ENCODE data around the gene ARHGEF38.

The ARHGEF38 gene, protein sequence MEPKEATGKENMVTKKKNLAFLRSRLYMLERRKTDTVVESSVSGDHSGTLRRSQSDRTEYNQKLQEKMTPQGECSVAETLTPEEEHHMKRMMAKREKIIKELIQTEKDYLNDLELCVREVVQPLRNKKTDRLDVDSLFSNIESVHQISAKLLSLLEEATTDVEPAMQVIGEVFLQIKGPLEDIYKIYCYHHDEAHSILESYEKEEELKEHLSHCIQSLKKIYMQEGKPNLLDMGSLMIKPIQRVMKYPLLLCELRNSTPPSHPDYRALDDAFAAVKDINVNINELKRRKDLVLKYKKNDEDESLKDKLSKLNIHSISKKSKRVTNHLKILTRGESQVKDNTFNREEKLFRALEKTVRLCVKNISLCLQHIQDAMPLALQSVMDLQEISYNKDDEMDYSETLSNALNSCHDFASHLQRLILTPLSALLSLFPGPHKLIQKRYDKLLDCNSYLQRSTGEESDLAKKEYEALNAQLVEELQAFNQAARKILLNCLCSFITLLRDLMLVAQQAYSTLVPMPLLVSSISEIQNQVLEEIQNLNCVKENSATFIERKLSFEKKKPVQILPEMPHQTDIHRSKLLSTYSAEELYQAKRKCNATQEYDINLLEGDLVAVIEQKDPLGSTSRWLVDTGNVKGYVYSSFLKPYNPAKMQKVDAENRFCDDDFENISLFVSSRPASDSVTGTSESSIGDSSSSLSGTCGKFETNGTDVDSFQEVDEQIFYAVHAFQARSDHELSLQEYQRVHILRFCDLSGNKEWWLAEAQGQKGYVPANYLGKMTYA

DNA sequence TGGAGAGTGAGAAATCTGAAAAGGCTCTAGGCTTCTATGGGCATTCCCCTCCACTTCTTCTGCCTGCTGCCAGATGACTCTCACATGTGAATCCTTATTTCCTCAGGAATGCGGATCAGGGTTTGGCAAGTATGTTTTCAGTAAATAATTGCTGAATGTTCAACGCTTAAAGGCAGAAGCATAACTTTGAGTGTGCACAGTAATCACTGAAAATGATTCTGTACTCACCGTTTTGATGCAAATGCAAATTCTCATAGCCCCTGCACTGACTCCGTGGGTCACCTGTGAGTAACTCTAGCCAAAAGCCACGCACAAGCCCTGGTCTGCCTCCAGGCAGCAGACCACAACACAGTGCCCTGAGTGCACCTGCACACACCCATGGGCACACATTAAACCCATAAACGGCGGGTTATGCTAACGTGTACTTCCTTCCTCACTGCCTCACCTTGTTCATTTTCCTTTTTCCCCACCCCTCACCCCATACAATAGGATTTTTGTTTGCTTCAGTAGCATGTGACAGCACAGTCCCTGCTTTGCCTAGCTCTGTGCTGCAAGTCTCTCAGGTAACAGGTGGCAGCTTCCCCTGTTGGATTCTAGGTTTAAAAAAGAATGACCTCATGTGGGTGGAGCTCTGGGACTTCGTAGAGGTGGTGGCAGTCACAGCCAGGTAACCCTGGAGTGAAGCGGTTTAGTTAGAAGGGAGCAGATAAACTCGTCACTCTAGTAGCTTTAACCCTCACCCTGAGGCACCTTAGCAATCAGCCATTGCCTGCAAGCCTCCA, at the start of gene ARHGEF38:
TSS of gene ARHGEF38 (plus strand) at position 656 of the 782 bp plus-strand sequence. CDS start 146 bp downstream, outside the sequence.
- DNase-seq = no peak

- DNase-seq = no peak
These were observed 48.9 kb upstream of the ARHGEF38 start for GRCh38 chr4:105503484-105503883.

- DNase-seq = no peak
These were observed 47.7 kb upstream of the ARHGEF38 start for GRCh38 chr4:105504744-105505143.

GRCh38 chr4:105509291-105509690, 43.1 kb upstream of the ARHGEF38 start:
- DNase-seq = no peak

- DNase-seq = no peak
These were observed 42.7 kb upstream of the ARHGEF38 start for GRCh38 chr4:105509714-105510113.

DNA sequence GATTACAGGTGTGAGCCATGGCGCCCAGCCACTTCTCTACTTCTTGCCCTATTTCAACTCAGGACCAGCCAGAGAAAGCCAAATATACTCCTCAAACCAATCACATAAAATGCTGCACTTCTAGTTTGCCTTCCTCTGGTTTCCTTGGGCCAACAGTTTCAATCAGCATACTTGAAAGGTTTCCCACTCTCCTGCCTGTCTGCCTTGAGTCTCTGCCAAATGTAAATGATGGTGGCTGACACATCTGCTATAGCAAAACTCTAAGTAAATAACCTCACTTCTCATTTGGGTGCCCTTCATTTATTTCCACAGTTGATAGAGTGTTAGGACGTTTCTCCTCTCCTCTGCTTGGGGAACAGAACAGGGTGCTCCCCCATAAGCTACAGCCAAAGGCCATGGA, 42.2 kb upstream of the ARHGEF38 start:
- DNase-seq = no peak

DNA sequence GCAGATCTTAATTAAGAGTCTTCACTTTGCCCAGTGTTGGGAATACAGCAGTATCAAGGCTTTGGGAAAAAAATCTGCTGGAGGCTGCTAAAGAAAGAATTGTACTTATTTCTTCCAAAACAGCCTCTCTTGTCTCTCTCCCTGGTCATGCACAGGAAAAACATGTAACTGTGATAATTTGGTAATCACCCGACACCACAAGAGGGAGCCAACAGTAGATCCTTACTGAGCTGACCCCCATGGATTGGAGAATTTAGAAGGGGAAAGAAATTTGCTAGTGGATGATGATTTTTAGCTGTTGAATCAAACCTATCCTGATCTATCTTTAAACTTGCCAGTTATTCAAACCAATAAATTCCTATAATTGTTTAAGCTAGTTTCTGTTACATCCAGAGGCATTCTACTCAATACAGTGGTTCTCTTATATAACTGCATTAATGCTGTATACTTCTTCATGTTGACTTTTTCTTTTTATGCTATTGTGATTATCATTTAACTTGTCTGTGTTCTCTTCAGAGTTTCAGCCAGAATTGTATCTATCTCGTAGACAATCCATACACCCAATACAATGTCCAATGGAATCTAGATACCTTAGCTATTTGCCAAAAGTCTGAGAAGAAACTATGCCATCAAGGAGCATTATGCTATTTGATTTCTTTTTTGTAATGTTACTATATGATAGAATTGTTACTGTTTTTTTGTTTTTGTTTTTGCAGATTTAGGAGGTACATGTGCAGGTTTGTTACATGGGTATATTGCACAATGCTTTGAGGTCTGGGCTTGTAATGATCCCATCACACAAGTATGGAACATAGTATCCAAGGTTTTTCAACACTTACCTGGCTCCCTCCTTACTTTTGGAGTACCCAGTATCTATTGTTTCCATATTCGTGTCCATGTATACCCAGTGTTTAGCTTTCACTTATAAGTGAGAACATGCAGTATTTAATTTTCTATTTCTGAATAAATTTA, 31.3 kb upstream of the ARHGEF38 start:
- DNase-seq = no peak

DNA sequence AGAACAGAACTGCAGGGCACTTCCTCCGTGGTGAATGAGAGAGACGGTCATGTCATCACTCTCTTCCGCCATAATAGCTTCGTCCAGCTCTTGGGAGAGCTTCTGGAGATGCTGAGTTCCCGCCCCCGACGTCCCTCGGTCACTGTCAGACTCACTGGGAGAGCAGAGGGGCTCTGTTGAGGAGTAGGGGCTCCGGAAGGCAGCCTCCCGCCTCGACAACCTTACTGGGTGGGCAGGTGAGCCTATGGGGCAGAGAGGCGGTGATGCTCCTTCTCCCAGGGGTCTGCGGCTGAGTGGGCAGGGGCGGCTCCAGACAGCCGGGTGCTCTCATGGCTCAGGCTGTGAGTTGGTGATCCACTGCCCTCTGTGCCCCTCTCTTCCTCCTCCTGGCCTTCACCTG, 25.8 kb upstream of the ARHGEF38 start:
- no peak for DNase-seq

- no peak for DNase-seq
These were observed 25.3 kb upstream of the ARHGEF38 start for GRCh38 chr4:105527081-105527480.

DNA sequence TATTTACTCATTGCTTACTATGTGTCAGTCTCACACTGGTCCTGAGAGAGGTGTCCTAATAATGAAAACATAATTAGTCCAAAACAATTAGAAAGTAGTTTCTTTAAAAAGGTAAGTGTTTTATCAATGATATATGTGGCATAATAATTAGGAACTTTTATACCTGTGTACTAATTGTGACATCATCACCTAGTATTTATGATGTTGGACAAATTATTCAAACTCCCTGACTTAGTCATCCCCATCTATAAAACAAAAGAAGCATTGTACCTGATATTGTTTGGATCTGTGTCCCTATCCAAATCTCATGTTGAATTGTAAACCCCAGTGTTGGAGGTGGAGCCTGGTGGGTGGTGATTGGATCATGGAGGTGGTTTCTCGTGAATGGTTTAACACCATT, 15.8 kb upstream of the ARHGEF38 start:
- DNase-seq = no peak

DNA sequence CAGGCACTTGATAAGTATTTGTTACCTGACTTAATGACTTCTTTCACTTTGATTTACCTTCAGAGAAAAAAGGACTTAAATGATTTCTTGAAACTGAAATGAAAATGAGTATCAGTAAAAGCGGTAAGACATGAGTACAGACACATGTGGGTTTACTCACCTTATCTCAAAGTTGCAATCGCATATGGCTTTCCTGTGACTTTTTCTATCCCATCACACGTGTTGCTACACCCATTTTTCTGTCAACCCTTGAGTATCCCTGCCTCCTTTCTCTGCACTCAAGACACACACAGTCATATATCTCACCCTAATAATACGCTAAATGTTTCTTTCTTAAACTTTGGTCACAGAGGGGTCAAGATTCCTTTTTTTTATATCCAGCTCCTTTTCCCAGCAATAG, 11.0 kb upstream of the ARHGEF38 start:
- DNase-seq = no peak

DNA sequence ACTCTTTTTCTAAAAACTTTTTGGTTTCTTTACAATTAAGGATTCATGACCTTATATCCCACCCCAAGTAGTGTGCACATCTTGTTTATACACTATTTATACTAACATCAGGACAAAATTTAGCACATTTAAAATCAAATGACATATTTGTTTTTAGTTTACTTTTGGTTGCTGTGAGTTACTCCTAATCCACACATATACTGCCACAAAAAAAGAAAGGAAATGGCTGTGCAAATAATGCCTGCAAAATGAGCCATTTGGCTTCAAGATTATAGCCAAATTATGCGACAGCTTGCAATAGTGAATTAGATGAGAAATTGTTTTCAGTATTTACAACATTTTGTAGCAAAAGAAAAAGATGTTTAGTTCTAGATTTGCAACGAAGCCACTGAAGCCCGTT, 10.4 kb upstream of the ARHGEF38 start:
- no peak for DNase-seq

DNA sequence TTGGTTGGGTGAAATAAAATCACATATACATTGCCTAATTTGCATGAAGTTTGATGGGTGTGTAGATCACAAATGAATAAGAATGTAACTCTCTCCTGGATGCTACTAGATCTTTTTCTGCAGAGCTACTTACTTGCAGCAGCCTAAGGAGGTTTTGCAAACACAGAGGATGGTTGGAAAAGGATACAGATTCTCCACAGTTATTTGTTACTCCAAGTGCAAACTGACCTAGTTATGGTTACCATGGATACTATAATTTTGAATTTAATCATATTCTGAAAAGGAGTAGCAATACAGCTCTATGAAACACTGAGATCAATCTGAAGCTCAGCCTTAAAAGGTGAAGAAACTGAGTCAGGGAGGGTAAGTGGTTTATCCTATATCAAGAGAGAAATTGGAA, 9.1 kb upstream of the ARHGEF38 start:
- DNase-seq = no peak

DNA sequence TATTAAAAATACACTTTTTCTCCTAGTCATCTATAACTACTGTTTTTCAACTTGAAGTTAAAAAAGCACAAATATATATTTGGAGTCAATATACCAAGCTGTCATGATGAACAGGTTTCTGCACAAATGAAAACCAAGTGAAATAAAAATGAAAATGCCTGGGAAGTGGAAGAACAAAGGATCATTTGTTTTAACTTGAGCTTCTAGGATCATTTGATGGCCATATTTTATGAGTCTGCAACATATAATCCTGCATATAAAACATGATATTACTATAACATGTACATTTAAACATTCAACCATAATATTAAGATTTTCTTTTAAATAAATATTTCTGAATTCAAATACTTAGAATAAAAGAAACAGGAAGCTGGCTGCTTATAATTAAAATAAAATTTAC, 8.5 kb upstream of the ARHGEF38 start:
- no peak for DNase-seq

DNA sequence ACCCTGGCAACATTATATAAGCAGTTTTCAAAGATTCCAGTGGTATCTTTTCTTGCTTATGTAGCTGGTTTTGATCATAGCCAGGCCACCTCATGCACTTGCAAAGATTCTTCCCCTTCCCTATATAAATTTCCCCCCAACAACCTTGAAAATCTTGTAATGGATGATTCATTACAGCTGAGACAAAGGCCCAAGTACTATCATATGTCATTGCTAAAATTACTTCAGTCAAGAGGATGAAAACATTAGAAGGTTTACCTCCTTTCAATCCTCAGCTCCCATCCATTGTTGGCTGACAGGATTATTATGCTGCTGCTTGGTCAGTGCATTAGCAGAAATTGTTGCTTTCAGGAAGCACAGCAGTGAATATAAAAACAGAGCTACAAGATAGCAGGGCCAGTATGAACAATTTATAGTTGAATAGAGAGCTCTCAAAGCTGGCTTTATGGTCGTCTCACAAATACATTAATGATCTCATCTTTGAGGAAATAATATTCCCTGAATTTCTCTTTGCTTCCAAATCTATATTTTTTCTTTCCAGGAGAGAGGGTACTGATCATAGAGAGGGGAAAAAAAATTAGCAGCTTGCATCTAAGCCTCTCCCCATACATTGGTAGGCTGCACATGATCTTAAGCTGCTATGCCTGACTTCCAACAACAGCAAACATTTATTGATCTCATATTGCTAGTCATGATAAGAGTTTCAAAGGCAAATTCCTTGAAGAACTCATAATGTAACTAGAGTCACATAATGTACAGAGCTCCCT, 7.7 kb upstream of the ARHGEF38 start:
- DNase-seq = no peak

DNA sequence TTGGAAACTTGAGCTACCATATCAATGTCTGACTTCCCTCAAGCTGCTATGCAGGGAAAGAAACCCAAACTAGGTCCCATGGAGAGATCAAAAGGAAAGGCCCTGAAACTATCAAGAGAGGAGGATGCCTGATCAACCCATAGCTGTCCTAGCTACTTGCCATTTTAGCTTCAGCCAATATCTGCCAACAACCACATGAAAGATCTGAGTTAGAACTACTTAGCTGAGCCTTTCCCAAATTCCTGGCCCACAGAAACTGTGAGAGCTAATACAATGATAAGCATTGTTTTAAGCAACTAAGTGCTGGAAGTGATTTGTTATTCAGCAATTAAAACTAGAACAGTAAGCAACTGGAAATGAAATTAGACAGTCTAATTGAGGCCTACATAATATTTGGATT, 6.3 kb upstream of the ARHGEF38 start:
- no peak for DNase-seq

- DNase-seq = no peak
These were observed 4.7 kb upstream of the ARHGEF38 start for GRCh38 chr4:105547769-105548168.

DNA sequence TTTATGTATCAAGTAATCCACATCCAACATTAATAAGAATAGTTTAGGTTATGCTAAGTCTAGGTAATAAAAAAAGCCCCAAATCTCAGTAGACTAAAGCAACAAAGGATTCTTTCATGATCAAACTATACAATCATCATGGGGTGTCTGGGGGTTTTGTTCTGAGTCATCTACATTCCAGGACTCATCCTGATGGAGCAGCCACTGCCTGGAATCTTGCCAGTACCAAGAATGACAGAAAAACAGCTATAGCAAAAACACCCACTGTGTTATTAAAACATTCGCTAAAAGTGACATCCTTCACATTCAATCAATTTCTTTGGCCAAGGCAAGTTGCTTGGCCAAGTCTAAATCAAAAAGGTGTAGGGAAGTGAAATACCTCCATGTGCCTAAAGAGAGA, 3.9 kb upstream of the ARHGEF38 start:
- no peak for DNase-seq

DNA sequence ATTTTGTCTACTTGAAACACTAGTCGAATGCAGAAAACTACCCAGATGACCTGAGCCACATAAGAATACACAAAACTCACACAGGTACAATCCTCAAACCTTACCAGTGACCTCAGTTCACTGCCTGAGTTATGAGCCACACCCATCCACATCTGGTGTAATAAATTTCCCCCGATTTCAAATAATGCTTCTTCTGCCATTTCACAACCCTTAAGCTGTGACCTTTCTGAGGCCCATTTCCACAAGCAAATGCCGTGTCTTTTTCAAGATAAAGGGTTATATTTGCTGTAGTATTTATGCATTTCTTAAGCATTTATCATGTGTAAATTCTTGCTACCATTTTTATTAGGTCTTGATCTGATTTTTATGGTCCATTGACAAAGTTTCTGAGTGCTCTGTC, 1.8 kb upstream of the ARHGEF38 start:
- DNase-seq = no peak

DNA sequence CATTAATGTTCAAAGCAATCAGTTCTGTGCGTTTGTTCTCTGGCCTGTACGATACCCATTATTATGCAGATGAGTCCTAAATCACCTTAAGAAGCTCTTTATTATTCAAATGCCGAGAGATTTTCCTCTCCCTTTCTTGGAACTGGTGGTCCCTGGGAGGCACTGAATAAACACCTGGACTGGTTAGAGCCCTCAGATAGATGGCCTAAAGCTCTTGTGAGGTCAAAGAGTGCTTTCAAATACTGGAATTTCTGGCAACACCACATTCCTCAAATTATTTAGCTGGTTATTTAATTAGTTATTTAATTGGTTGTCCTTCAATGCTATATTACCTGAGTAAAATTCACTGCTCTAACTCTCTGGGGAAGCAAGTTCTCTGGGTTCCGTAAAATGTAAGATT, 3.0 kb downstream of the ARHGEF38 start:
- DNase-seq = no peak

GRCh38 chr4:105556206-105556605, 3.8 kb downstream of the ARHGEF38 start:
- no peak for DNase-seq

DNA sequence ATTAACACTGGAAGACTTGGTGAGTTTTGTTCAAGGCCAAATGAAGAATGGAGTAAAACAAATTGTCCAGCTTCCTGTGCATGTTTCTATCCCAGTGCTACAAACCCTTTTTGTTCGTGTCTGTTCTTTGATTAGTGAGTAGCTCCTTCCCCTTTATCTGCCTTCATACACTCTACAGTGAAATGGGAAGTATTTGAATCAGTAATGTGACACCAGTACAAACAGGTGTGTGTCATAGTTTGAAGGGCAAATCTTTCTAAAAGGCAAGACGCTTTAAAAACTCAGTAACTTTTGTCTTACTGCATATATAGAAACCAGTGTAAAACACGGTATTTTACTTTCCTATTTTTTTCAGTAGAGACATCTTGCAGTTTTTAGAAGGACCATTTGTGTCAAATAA, 5.9 kb downstream of the ARHGEF38 start:
- DNase-seq = no peak

Data from activated CD4-positive, CD25-positive, alpha-beta regulatory T cell (primary cell).